Smooth muscle cell (in vitro differentiated cells): ENCODE measurements around the gene FAM110D. TPM values are rescaled to one million over a fixed set of nuclear protein-coding genes. Genes with fewer than 3 reads are reported as not detected.

ENCODE experiments used
- DNase-seq: peaks from one replicate; lab custom pipeline; 2025; ENCODE audit not compliant: unreplicated experiment; lab: John Stamatoyannopoulos, UW
- H2AFZ ChIP-seq: fragments of 200-600 bp; sonication (generic); 2 replicates; pipeline ENCODE4 v1.6.0; 2016; ENCODE audit warnings: antibody characterized with exemption, low read depth, mild to moderate bottlenecking
- H3F3A ChIP-seq: fragments of 200-600 bp; sonication (generic); 2 replicates; pipeline ENCODE4 v1.6.0; 2017; ENCODE audit warnings: antibody characterized with exemption, low read depth
- H3K27ac ChIP-seq: fragments of 200-600 bp; sonication (generic); 2 replicates; pipeline ENCODE4 v1.5.1; 2016; ENCODE audit warnings: low read depth, mild to moderate bottlenecking
- H3K27me3 ChIP-seq: fragments of 200-600 bp; sonication (generic); 2 replicates; pipeline ENCODE4 v1.6.1; 2016; ENCODE audit warnings: low read depth, mild to moderate bottlenecking
- H3K36me3 ChIP-seq: fragments of 200-600 bp; sonication (generic); 2 replicates; pipeline ENCODE4 v1.5.1; 2016; ENCODE audit warnings: low read depth
- H3K4me1 ChIP-seq: fragments of 200-600 bp; sonication (generic); 2 replicates; pipeline ENCODE4 v1.5.1; 2016; ENCODE audit warnings: low read depth
- H3K4me2 ChIP-seq: fragments of 200-600 bp; sonication (generic); 2 replicates; pipeline ENCODE4 v1.6.0; 2016; ENCODE audit warnings: mild to moderate bottlenecking
- H3K4me3 ChIP-seq: fragments of 200-600 bp; sonication (generic); 2 replicates; pipeline ENCODE4 v1.5.1; 2016; ENCODE audit warnings: mild to moderate bottlenecking
- H3K79me2 ChIP-seq: fragments of 200-600 bp; sonication (generic); 2 replicates; pipeline ENCODE4 v1.6.0; 2016; ENCODE audit warnings: low read depth, mild to moderate bottlenecking
- H3K9ac ChIP-seq: fragments of 200-600 bp; sonication (generic); 2 replicates; pipeline ENCODE4 v1.6.0; 2016; ENCODE audit warnings: low read depth
- H3K9me3 ChIP-seq: fragments of 200-600 bp; sonication (generic); replicated peaks from 2 replicates; pipeline ENCODE4 v1.5.1; 2016; ENCODE audit warnings: low read depth
- H4K20me1 ChIP-seq: fragments of 200-600 bp; sonication (generic); 2 replicates; pipeline ENCODE4 v1.6.0; 2016; ENCODE audit warnings: low read depth
- WGBS: methylation state at CpG from one replicate; pipeline ENCODE4 v1.1.7; 2016; ENCODE audit warnings: low lambda C conversion rate; 5-methylcytosine and 5-hydroxymethylcytosine counted together
- polyA plus RNA-seq: library from polyadenylated mRNA; unstranded; fragments of >200 nt; fragmentation: Nextera tagmentation; extraction: Ambion mirVana; gene quantifications from 2 replicates; pipeline ENCODE4 v1.2.1, GENCODE V29; 2016
- total RNA-seq: library from RNA; depleted of rRNA; stranded (reverse); fragments of >200 nt; gene quantifications from 2 replicates; pipeline ENCODE4 v1.2.3, GENCODE V29; 2014
- TF ChIP-seq, protein P1 (sequence below): fragments of 200-600 bp; sonication (generic); IDR thresholded peaks from 2 replicates; pipeline ENCODE4 v1.5.1; 2017; ENCODE audit warnings: borderline replicate concordance, mild to moderate bottlenecking, antibody characterized with exemption; ENCODE audit not compliant: insufficient read depth, poor library complexity, severe bottlenecking

Gene FAM110D
- total and polyA plus RNA-seq, 2 experiments from 2014 or later, result not detected

DNA sequence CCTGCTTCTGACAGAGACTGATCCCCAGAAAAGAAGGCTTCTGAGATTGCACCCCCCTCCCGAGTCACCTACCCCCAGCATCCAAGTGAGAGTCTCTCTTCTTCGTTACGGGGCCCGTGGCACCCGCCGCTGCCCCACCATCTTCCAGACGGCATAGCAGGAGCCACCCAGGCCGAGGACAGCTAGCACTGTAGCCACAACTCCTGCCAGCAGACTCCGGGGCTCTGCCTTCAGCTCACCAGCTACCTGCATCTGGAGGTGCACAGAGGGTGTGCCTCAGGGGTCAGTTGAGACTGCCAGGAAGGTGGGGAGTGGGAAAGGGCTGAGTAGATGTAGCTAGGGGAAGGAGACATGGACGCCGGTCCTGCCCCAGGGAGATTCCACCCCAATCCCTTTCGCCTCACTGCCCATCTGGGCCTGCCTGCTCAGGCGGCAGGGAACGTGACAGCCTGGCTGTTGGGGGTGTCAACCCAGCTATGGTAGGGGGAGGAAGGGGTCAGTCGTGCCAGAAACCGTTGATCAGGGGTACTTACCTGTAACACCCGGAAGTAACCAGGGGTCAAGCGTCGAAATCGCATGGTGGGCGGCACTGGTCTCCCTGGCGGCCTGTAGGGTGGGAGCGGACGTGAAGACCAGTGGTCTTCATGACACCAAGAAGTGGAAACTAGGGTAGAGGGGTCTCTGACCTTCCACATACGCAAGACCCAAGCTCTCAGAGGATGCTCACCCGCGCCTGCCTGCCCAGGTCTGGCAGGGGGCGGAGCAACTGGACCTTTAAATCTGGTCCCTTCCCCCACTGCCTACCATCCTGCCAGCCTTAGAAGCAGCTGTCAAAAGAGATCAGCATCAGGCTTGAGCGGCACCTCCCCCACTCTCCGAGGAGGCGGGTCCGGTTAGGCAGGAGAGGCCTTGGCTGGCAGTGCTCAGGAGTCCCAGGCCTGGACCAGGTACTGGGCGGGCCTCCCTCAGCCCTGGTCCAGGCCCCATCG is 12.5 kb downstream of the FAM110D start, which contains the start of gene ZNF593OS:
ZNF593OS (minus strand) TSS at position 749 of the 989 bp plus-strand sequence; CDS start at position 578, 171 bp downstream.
- WGBS, result 95% methylated on average over 33 of the region's 34 CpGs
- Histone ChIP-seq H3K9ac (no peak within 1 kb of the TSS), H2AFZ (no peak within 1 kb of the TSS), H3K27me3 (no peaks in the 10 kb centered on the region), H3K36me3 (no peaks in the 10 kb centered on the region), H3K9me3 (no peaks in the 10 kb centered on the region), H3K4me3 (peak within 1 kb of the TSS; percentile 84), H3K27ac (no peak within 1 kb of the TSS), H3K4me2 (peak within 1 kb of the TSS; percentile 97), H3K79me2 (peaks cover 4% of the 10 kb centered on the region), H4K20me1 (no peaks in the 10 kb centered on the region), H3K4me1 (peaks cover 20% of the 10 kb centered on the region), H3F3A (no peaks in the 10 kb centered on the region)
- TF ChIP-seq, protein P1, sequence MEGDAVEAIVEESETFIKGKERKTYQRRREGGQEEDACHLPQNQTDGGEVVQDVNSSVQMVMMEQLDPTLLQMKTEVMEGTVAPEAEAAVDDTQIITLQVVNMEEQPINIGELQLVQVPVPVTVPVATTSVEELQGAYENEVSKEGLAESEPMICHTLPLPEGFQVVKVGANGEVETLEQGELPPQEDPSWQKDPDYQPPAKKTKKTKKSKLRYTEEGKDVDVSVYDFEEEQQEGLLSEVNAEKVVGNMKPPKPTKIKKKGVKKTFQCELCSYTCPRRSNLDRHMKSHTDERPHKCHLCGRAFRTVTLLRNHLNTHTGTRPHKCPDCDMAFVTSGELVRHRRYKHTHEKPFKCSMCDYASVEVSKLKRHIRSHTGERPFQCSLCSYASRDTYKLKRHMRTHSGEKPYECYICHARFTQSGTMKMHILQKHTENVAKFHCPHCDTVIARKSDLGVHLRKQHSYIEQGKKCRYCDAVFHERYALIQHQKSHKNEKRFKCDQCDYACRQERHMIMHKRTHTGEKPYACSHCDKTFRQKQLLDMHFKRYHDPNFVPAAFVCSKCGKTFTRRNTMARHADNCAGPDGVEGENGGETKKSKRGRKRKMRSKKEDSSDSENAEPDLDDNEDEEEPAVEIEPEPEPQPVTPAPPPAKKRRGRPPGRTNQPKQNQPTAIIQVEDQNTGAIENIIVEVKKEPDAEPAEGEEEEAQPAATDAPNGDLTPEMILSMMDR, result no peak
- no peak for DNase-seq

DNA sequence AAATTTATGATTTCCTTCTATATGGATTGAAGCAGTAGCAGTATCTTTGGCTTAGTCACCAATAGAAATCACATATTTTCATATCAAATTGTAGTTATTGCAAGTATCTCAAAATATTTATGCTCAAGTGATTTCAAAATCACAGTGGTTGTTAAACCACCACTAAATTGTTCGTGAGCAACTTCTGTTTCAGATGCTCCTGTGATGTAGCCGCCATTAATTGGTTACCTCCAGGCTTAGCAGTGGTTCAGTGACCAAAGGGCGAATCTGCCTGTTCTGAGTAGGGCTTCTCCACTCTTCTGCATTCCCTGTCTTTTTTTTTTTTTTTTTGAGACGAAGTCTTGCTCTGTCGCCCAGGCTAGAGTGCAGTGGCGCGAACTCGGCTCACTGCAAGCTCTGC is 16.5 kb downstream of the FAM110D start:
- no peak for DNase-seq

DNA sequence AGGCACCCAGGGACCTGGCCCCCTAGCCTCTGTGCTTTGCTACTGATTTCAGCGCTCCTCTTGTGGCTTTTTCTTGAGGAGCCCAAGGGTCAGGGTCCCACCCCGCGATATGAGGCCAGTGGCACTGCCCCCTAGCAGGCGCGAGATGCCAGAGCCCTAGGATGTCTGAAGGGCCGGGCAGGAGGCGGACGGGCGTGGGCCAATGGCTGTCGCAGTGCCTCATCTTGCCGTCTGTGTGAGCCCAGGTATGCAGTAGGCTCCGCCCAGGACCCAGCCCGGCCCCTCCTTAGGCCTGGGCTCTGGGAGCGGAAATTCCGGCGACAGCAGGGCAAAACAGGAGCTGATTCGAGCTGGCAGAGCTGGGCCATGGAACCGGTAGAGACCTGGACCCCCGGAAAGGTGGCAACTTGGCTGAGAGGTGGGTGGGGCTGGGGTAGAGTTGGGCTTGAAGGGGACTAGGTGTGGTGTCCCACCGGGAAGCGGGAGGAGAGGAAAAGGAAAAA is 18.4 kb downstream of the FAM110D start, which contains the start of gene CNKSR1:
CNKSR1 (plus strand) TSS at position 310 of the 503 bp plus-strand sequence; CDS start at position 367, 57 bp downstream.
- no peaks in the 10 kb centered on the region for H3F3A ChIP-seq
- H3K4me3 ChIP-seq, result peak within 1 kb of the TSS; percentile 41
- no peak for DNase-seq
- no peaks in the 10 kb centered on the region for H3K9me3 ChIP-seq
- no peak within 1 kb of the TSS for H3K9ac ChIP-seq
- TF ChIP-seq, protein P1, result no peak
- no peak within 1 kb of the TSS for H2AFZ ChIP-seq
- no peak within 1 kb of the TSS for H3K27ac ChIP-seq
- no peaks in the 10 kb centered on the region for H4K20me1 ChIP-seq
- no peaks in the 10 kb centered on the region for H3K36me3 ChIP-seq
- H3K27me3 ChIP-seq, result no peaks in the 10 kb centered on the region
- H3K4me2 ChIP-seq, result peak within 1 kb of the TSS; percentile 65
- no peaks in the 10 kb centered on the region for H3K79me2 ChIP-seq
- no peaks in the 10 kb centered on the region for H3K4me1 ChIP-seq
- 29% methylated on average over 20 of the region's 21 CpGs for WGBS

More for the DNA sequence above, 16.5 kb downstream of the FAM110D start:
- H3K27me3 ChIP-seq, result no peaks in the 10 kb centered on the region
- no peaks in the 10 kb centered on the region for H4K20me1 ChIP-seq
- no peak overlapping the region for H3K4me2 ChIP-seq
- TF ChIP-seq, protein P1, result no peak
- H3K9me3 ChIP-seq, result no peaks in the 10 kb centered on the region
- peaks cover 3% of the 10 kb centered on the region for H3K79me2 ChIP-seq
- no peak overlapping the region for H3K4me3 ChIP-seq
- no peaks in the 10 kb centered on the region for H3F3A ChIP-seq
- 97% methylated on average over 3 of the region's 8 CpGs for WGBS
- H3K4me1 ChIP-seq, result peaks cover 14% of the 10 kb centered on the region
- H3K9ac ChIP-seq, result no peak overlapping the region
- H3K36me3 ChIP-seq, result no peaks in the 10 kb centered on the region
- no peak overlapping the region for H2AFZ ChIP-seq
- H3K27ac ChIP-seq, result no peak overlapping the region
